Measurements from ENCODE around the gene KIAA1143.

Gene KIAA1143

DNA sequence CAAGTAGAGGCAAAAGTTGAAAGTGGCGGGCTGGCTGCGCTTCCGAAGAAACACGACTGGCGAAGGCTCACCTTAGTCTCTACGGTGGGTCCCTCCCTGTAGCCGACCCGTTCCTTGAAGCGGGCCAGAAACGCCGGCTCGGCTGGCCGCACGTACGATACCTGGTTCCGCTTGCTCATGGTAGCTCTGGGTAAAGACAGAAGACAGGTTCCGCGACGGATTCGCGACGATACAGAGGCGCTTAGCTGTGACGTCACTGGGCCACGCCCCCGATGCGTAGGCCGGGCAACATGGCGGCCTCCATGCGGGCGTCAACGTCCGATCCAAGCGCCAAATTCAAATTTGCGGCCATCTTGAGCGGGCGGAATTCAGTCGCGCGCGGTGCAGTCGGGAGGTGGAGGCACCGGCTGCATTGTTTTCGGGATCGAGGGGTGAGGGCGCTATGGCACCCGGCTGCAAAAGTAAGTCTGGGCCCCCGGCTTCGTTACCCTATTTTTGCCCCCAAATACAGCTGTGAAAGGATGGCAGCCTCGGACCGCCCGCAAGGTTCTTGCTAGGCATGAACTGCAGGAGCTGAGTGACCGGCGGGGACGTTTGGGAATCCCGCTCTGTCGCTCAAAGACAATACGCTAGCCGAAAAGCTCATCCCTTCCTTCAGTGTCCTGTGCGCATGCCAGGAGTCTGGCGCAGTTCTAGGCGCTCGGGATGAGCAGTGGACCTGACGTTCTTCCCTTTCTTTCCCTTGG is at the start of gene KIAA1143, which contains the start of gene KIF15:
Gene KIAA1143, minus strand, starts transcription at position 196 of the 746 bp plus-strand sequence. Its CDS starts 17 bp downstream, at position 179.
Gene KIF15, plus strand, starts transcription at position 371 of the 746 bp plus-strand sequence. Its CDS starts 72 bp downstream, at position 443.
- in situ Hi-C loops (cut with HindIII; ENCODE audit: low sequenced_read_pairs): no loop called here

DNA sequence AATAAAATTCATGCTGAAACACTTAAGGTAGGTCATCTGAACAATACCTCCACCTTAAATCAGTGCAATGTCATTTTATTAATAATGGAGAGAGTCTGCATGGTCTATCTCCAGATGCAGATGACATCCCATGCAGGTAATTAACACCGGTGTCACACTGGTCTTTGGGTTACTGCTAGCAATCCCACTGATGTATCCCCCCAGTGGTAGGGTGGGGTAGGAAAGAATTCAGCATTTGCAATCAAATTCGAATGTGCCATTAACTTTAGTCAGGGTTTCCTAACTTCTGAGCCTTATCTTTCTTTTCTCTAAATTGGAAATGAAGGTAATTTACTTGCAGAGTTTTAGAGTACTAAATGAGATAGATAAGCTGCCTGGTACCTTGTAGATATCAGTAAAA is 44.5 kb upstream of the KIAA1143 start:
- in situ Hi-C loops (cut with HindIII; ENCODE audit: low sequenced_read_pairs): no loop called here

DNA sequence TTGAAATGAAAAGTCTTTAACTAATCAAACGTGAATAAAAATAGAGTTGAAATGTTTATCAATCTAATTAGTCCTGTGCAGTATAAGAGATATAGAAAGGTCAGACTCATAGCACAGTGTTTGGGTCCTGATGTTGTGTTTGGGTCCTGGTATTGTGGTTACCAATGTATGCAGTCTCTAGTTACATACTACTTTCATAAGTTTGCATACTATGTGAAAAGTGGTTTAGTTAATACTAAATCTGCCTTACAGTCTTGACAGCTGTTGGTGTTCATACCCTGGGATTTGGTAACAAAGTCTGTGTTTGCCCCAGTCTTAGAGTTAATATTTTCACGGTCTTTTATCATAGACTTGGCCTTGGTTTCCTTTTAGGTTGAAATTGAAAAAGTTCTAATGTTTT is 41.9 kb upstream of the KIAA1143 start:
- in situ Hi-C loops (cut with HindIII; ENCODE audit: low sequenced_read_pairs): no loop called here

DNA sequence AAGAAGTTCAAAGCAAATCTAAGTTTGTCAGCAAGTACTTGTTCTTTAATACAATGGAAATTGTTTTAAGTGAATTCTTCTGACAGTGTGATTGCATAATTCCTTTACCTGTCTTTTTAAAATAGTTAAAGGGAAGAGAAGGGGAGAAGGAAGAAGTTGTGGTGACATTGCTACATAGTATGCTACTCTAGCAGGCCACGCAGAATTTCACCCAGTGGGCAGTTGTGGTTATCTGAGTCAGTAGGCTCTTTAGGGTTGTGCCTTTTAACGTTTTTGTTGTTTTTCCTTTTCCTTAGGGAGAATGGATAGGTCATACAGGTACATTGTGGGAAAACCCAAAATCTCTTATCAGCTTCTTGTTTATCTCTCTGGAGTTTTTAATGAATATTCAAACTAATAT is 40.6 kb upstream of the KIAA1143 start:
- in situ Hi-C loops (cut with HindIII; ENCODE audit: low sequenced_read_pairs): no loop called here

DNA sequence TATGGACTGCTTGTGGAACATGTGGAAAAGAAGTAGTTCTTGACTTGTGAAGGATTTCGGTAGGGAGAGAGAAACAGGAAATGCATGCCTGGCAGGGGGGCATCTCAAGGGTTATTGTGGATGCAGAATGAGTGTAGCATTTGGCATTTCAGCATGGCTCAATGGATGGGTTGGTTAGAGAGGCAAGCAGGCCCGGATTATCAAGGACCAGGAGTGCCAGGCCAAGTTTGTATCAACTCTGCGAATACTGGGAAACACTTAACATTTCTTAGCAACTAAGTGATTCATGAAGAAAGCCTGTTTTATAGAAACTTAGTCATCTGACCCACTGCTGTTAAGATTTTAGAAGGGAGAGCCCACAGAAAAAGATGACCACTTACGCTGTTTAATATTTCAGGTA is 33.8 kb upstream of the KIAA1143 start:
- in situ Hi-C loops (cut with HindIII; ENCODE audit: low sequenced_read_pairs): no loop called here

DNA sequence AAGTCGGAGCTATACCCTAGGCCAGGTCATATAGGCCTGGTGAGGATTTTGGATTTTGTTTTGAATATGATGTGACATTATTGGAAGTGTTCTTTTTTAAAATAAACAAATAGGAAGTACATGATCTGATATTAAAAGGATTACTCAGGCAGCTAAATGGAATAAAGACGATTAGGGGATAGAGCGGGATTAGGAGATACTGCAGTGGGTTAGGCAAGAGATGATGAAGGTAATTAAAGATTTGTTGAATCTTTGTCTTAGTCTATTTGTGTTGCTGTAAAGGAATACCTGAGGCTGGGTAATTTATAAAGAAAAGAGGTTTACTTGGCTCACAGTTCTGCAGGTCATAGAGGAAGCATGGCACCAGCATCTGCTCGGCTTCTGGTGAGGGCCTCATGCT is 21.5 kb upstream of the KIAA1143 start:
- in situ Hi-C loops (cut with HindIII; ENCODE audit: low sequenced_read_pairs): no loop called here

DNA sequence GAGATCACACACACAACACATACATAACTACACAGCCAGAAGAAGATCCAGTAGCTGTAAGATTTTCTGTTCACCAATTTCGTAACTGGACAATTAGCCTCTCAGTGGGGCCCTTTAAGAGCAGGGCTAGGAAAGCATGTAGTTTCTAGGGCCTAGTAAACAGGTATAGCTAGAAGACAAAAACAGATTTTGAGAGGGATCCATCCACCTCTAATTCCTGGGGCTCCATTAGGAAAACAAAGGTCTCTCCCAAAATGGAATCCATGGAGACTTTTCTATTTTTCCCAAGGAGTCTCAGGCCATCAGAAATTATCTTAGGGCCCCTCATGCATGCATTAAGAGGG is 10.7 kb upstream of the KIAA1143 start:
- in situ Hi-C loops (cut with HindIII; ENCODE audit: low sequenced_read_pairs): no loop called here

DNA sequence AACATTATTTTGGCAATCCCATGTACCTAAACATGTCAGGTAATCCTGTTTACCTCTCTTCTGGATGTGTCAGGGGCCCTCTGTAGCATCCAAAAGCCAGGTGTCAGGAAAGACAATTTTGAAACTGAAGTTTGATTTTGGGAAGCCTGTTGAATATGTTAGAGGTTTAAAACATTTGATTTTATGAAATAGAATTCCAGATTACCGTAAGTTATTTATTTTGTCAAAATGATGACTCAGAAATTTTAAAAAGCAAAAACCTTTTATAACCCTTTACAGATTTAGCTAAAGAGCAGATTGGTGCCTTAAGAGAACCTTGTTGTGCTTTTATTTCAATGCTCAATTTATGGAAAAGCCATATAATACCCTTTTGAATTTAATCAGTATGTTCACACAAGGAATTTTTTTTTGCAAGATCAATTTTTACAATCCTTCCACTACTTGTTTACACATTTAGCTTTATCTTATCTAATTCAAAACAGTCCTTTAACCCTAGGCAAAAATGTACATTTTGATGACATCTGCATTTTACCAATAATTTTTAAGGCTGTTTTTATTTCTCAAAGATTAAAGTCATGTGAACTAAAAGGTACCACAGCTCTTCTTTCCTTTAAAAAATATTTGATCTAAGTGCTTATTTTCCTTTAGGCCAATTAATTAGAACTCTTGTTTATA is 10.1 kb upstream of the KIAA1143 start:
- in situ Hi-C loops (cut with HindIII; ENCODE audit: low sequenced_read_pairs): no loop called here

DNA sequence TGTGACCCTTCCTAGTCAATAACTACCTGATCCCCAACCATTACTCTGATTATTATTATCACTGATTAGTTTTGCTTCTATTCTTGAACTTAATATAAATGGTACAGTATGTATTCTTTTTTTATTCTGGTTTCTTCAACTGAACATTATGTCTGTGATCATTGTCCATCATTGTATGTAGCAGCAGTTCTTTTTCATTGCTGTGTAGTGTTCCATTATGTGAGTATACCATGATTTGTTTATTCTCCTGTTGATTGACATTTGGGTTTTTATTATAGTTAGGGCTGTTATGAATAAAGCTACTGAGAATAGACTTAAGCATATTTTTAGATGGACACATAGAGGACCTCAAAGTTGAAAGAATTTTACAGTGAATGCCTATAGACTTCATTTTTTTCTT is 2.8 kb upstream of the KIAA1143 start:
- in situ Hi-C loops (cut with HindIII; ENCODE audit: low sequenced_read_pairs): no loop called here

DNA sequence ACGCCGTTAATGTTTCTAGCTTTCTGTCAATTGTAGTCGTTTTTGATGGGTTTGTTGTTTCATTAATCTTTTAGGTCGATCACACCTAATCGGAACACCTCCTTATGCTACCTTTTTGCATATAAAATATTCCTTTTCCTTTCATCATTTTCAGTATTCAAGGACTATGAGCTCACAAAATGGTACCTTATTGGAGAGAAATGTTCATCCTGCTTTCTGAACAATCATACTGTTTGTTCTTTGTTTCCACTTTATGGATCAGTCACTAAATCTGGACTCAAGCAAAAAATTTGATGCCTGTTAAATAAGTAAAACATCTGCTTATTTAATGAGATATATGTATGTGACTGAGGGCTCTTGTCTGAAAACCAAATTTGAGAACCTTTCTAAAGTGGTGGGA is 1.3 kb upstream of the KIAA1143 start:
- in situ Hi-C loops (cut with HindIII; ENCODE audit: low sequenced_read_pairs): no loop called here

DNA sequence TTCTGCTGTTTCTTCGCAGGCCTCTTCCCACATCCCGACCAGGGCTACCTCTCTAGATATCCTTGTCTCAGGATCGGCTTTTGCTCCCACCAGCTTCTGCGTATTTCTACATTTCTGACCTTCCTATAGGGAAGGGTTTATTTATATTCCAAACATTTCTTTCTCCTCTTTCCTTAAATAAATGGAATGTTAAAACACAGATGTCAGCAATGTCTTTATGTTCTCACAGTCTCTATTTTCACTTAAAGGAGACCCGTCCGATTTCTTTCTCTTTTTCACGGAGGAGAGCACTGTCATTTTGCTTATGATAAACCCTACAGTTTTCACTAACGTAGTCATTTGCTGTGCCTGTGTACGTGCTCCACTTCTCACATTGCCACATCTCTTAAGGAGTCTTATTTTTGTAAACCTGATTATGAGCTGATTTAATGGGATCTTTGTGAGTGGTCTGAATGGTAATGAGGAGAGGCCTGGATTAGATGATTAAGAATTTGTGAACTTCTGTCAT is 805 bp upstream of the KIAA1143 start:
- in situ Hi-C loops (cut with HindIII; ENCODE audit: low sequenced_read_pairs): no loop called here

DNA sequence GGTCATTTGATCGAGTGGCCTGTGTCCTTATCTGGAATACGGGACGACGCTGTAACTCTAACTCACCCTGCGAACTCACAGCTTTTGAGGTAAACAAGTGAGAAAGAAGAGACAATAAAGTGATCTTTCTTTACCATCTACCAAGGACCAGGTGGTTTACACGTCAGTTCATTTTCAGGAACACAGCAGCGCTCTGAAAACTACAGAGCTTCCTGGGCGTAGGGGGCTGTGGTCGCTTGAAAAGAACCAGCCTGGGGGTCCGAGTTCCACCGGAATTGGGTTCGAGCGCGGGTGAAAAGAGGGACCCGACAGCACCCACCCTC is 357 bp downstream of the KIAA1143 start:
- in situ Hi-C loops (cut with HindIII; ENCODE audit: low sequenced_read_pairs): no loop called here

DNA sequence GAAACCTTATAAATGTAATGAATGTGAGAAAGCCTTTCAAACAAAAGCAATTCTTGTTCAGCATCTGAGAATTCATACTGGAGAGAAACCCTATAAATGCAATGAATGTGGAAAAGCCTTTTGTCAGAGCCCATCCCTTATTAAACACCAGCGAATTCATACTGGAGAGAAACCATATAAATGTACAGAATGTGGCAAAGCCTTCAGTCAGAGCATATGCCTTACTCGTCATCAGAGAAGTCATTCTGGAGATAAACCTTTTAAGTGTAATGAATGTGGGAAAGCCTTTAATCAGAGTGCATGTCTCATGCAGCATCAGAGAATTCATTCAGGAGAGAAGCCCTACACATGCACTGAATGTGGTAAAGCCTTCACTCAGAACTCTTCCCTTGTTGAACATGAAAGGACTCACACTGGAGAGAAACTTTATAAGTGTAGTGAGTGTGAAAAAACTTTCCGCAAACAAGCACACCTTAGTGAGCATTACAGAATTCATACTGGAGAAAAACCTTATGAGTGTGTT is 26.7 kb downstream of the KIAA1143 start:
- in situ Hi-C loops (cut with HindIII; ENCODE audit: low sequenced_read_pairs): no loop called here

DNA sequence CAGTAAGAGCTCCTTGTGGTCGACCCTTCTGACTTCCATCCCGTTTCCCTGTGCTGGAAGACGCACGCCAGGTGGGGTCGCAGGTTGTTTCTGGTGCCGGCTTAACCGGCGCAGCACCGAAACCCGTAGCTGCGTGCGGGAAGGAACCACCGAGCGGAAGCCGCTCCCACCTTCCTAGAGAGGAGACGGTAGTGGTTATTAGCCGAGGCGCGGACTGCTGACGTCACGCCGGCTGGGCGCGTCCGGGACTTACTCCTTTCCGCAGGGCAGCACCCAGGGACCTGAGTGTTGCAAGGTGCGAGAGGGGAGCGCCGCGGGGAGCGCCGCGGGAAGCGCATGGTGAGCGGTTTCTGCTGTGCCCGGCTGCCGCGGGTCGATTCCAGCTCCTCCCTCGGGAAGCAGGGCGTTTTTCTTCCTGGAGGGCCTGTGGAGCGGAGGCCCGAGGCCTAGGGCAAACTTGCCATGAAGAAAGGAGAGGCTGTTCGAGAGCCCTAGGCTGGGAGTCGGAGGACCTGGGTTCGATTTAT is 32.0 kb downstream of the KIAA1143 start, which contains the start of gene ZNF501:
Gene ZNF501, plus strand, starts transcription at position 252 of the 527 bp plus-strand sequence. CDS start 4,787 bp downstream, outside the sequence.
- in situ Hi-C loops (cut with HindIII; ENCODE audit: low sequenced_read_pairs): no loop called here

DNA sequence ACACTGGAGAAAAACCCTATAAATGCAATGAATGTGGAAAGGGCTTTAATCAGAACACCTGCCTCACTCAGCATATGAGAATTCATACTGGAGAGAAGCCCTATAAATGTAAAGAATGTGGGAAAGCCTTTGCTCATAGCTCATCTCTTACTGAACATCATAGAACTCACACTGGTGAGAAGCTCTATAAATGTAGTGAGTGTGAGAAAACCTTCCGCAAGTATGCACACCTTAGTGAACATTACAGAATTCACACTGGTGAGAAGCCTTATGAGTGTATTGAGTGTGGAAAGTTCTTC is 39.4 kb downstream of the KIAA1143 start:
- in situ Hi-C loops (cut with HindIII; ENCODE audit: low sequenced_read_pairs): no loop called here

DNA sequence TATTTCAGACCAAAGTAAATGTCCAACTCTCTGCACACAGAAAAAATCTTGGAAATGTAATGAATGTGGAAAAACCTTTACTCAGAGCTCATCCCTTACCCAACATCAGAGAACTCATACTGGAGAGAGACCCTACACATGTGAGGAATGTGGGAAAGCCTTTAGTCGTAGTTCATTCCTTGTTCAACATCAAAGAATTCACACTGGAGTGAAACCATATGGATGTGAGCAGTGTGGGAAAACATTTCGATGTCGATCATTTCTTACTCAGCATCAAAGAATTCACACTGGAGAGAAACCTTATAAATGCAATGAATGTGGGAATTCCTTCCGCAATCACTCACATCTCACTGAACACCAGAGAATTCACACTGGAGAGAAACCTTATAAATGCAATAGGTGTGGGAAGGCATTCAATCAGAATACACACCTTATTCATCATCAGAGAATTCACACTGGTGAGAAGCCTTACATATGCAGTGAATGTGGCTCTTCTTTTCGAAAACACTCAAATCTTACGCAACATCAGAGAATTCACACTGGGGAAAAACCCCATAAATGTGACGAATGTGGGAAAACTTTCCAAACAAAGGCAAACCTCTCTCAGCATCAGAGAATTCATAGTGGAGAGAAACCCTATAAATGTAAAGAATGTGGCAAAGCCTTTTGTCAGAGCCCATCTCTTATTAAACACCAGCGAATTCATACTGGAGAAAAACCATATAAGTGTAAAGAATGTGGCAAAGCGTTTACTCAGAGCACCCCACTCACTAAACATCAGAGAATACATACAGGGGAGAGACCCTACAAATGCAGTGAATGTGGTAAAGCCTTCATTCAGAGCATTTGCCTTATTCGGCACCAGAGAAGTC is 40.0 kb downstream of the KIAA1143 start:
- in situ Hi-C loops (cut with HindIII; ENCODE audit: low sequenced_read_pairs): no loop called here

DNA sequence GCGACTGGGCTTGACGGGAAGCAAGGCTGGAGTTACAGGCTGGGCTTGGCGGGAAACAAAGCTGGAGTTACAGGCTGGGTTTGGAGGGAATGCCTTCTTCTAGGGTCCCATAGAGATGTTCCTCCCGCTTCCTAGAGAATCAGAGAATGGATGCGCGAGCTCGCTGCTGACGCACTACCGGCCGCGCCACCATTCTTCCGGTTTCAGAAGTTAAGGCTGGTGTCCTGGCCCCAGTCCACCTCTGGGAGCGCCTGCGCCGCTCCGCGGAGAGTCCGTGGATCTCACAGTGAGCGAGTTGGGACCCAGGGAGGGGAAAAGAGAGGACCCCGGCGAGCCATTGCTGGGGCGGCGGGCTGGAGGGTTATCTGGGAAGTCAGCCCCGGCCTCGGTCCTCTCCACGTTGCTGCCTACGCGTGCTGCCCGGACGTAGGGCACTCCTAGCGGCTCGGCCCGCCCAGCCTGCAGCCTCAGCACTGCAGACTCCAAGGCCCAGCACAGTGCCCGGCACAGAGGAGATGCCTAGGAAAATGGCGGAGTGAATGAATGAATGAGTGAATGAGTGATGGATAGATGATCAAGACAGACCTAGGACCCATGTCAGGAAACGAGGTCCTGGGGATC is 48.9 kb downstream of the KIAA1143 start, which contains the start of gene ZNF502:
Gene ZNF502, plus strand, starts transcription at position 206 of the 621 bp plus-strand sequence. CDS start 7,602 bp downstream, outside the sequence.
- in situ Hi-C loops (cut with HindIII; ENCODE audit: low sequenced_read_pairs): no loop called here
